OCI-LY7 (cell line): Measurements from ENCODE around the gene C4BPA.

Experiments
- CTCF ChIP-seq: fragments of 200-600 bp; sonication (generic); conservative IDR thresholded peaks from 2 replicates; pipeline ENCODE4 v1.5.1; 2014; ENCODE audit warnings: mild to moderate bottlenecking, antibody characterized with exemption, low read length, moderate library complexity, mixed read lengths
- EZH2phosphoT487 ChIP-seq: fragments of 200-600 bp; sonication (generic); IDR thresholded peaks from 2 replicates; pipeline ENCODE4 v1.6.1; 2018; ENCODE audit warnings: low read depth, borderline replicate concordance, mild to moderate bottlenecking, mixed run types, antibody characterized with exemption, low read length, moderate library complexity, mixed read lengths

GRCh38 chr1:207155028-207155427 is 51.0 kb downstream of the C4BPA start:
- no peak for TF ChIP-seq EZH2phosphoT487
- no peak for TF ChIP-seq CTCF
